Memory B cell (primary cell): ENCODE measurements around the gene PDE8A.

Experiments used
- ATAC-seq: fragments of 150-1000 bp; cut with Tn5 transposase; 2 replicates; pipeline ENCODE4 v1.10.0; 2021; ENCODE audit warnings: low read depth, mild to moderate bottlenecking, moderate library complexity
- DNase-seq, 2 donors: peaks; one replicate each; pipeline ENCODE4 v3.0.0; 2022; ENCODE audit warnings: low spot score in 2 of 2
- H3K27ac Mint-ChIP-seq: one replicate; pipeline ENCODE4 v1.8.0; 2022; ENCODE audit warnings: mild to moderate bottlenecking, moderate library complexity, mixed read lengths
- H3K27me3 Mint-ChIP-seq: one replicate; pipeline ENCODE4 v1.8.0; 2022; ENCODE audit warnings: mixed read lengths
- H3K36me3 Mint-ChIP-seq: one replicate; pipeline ENCODE4 v1.8.0; 2022; ENCODE audit warnings: mild to moderate bottlenecking, mixed read lengths
- H3K4me1 Mint-ChIP-seq: one replicate; pipeline ENCODE4 v1.8.0; 2022; ENCODE audit warnings: mixed read lengths
- H3K4me3 Mint-ChIP-seq: one replicate; pipeline ENCODE4 v1.8.0; 2022; ENCODE audit warnings: mild to moderate bottlenecking, moderate library complexity, mixed read lengths
- H3K9me3 Mint-ChIP-seq: one replicate; pipeline ENCODE4 v1.8.0; 2022; ENCODE audit warnings: mixed read lengths

PDE8A gene, protein sequence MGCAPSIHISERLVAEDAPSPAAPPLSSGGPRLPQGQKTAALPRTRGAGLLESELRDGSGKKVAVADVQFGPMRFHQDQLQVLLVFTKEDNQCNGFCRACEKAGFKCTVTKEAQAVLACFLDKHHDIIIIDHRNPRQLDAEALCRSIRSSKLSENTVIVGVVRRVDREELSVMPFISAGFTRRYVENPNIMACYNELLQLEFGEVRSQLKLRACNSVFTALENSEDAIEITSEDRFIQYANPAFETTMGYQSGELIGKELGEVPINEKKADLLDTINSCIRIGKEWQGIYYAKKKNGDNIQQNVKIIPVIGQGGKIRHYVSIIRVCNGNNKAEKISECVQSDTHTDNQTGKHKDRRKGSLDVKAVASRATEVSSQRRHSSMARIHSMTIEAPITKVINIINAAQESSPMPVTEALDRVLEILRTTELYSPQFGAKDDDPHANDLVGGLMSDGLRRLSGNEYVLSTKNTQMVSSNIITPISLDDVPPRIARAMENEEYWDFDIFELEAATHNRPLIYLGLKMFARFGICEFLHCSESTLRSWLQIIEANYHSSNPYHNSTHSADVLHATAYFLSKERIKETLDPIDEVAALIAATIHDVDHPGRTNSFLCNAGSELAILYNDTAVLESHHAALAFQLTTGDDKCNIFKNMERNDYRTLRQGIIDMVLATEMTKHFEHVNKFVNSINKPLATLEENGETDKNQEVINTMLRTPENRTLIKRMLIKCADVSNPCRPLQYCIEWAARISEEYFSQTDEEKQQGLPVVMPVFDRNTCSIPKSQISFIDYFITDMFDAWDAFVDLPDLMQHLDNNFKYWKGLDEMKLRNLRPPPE

DNA sequence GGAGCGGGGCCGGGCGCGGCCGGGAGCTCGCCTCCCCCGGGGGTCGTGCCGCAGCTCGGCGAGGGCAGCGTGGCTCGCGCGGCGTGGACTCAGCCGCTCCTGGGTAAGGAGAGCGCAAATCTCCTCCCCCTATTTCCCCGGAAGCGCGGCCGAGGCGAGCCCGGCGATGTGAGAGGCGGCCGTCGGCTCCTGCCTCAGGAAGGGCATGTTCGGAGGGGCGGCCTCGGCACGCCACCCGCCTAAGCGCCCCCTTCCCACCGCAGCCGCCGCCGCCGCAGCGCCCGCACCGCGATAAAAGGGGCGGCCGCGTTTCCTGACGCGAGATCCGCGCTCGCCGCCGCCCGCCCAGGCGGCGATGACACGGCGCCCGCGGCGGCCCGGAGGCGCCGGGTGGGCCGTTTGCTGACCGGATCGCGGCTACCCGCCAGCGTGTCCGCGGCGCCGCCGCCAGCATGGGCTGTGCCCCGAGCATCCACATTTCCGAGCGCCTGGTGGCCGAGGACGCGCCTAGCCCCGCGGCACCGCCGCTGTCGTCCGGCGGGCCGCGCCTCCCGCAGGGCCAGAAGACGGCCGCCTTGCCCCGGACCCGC lies at the start of gene PDE8A:
Gene PDE8A (plus strand): TSS at position 146 of the 590 bp plus-strand sequence. CDS start 307 bp downstream, at position 453.
- peaks cover 16% of the 10 kb centered on the region for H3K4me1 Mint-ChIP-seq
- no peaks in the 10 kb centered on the region for H3K27me3 Mint-ChIP-seq
- no peaks in the 10 kb centered on the region for H3K9me3 Mint-ChIP-seq
- DNase-seq (no peak), ATAC-seq (no peak)
- H3K27ac Mint-ChIP-seq = peak within 1 kb of the TSS; percentile 89
- H3K4me3 Mint-ChIP-seq = peak within 1 kb of the TSS; percentile 99
- H3K36me3 Mint-ChIP-seq = no peaks in the 10 kb centered on the region

DNA sequence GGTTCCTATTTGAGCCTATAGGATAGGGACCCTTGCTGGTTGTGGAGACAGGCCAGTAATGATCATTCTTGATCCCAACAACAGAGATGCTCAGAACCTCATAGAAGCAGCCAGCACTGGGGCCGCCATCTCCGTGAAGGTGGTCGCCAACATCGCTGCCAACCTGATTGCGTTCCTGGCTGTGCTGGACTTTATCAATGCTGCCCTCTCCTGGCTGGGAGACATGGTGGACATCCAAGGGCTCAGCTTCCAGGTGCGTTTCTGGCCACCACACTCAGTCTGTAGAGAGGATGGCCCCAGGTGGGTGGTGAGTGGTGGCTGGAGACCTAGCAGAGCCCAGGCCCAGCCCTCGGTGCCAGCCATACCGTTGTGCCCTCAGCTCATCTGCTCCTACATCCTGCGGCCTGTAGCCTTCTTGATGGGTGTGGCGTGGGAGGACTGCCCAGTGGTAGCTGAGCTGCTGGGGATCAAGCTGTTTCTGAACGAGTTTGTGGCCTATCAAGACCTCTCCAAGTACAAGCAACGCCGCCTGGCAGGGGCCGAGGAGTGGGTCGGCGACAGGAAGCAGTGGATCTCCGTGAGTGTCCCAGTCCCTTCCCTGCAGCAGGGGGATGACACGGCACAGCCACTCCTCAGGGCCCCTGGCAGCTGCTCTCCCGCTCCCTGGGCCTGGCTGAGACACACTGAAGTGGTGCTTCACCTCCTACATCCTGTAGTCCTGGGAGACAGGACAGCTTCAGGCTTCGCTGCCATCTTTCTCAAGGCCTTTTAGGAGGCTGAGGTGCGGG lies 46.5 kb upstream of the PDE8A start:
- ATAC-seq (no peak), DNase-seq (no peak)
- Mint-ChIP-seq H3K9me3 (peaks cover 4% of the 10 kb centered on the region), H3K4me1 (no peaks in the 10 kb centered on the region), H3K27ac (no peak overlapping the region), H3K27me3 (peaks cover 8% of the 10 kb centered on the region), H3K4me3 (no peak overlapping the region), H3K36me3 (no peaks in the 10 kb centered on the region)

DNA sequence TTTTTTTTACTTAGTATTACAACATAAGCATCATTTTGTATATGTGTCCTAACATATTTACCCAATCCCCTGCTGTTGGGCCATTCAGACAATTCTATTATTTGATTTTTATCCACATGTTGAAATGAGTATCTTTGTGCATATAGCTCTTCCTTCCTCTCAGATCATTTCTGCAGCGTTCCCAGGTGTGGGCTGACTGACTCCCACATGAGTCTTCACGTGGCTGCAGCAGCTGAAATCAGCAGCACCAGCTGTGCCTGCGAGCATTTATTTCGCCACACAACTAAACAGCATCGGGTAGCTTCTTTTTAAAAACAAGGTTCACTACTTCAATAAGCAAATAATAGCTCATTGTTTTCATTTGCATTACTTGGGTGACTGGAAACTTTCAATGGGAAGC lies 44.5 kb upstream of the PDE8A start:
- H3K4me3 Mint-ChIP-seq = no peak overlapping the region
- peaks cover 10% of the 10 kb centered on the region for H3K27me3 Mint-ChIP-seq
- H3K9me3 Mint-ChIP-seq = peaks cover 6% of the 10 kb centered on the region
- H3K36me3 Mint-ChIP-seq = no peaks in the 10 kb centered on the region
- DNase-seq (no peak), ATAC-seq (no peak)
- H3K4me1 Mint-ChIP-seq = no peaks in the 10 kb centered on the region
- H3K27ac Mint-ChIP-seq = no peak overlapping the region

DNA sequence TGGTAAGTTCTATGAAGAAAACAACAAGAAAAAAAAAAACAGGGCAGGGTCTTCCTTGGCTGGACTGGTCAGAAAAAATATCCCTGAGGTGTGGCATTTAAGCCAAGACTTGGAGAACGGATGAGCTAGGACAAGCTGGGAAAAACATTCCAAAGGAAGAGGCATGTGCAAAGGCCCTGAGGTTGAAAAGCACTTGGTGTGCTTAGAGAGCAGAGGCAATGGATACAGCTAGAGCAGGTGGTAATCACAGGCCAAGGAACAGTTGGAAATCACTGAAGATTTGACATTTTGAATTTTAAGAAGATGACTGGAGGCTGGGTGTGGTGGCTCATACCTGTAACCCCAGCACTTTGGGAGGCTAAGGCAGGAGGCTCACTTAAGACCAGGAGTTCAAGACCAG lies 42.9 kb upstream of the PDE8A start:
- no peak for DNase-seq
- H3K36me3 Mint-ChIP-seq = no peaks in the 10 kb centered on the region
- H3K4me3 Mint-ChIP-seq = no peak overlapping the region
- ATAC-seq = no peak
- H3K4me1 Mint-ChIP-seq = no peaks in the 10 kb centered on the region
- H3K27me3 Mint-ChIP-seq = peaks cover 10% of the 10 kb centered on the region
- peaks cover 6% of the 10 kb centered on the region for H3K9me3 Mint-ChIP-seq
- no peak overlapping the region for H3K27ac Mint-ChIP-seq

DNA sequence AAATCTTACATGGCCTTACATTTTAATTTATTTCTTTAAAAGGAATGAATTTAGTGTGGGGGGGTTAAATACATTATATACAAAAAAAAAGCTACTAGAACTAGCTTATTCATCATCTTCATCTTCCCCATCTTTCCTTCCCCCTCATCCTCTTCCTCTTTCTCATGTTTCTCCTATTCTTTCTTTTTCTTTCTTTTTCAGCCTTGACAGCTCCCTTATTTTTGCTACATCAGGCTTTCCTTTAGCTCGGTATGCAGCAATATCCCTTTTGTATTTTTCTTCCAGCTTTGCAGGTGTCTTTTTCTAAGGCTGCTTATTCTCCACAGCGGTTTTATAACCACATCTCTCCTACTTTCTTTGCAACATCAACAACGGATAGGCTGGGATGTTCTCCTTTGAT lies 41.3 kb upstream of the PDE8A start:
- no peak for DNase-seq
- no peak for ATAC-seq
- no peaks in the 10 kb centered on the region for H3K4me1 Mint-ChIP-seq
- peaks cover 11% of the 10 kb centered on the region for H3K27me3 Mint-ChIP-seq
- H3K4me3 Mint-ChIP-seq = no peak overlapping the region
- H3K27ac Mint-ChIP-seq = no peak overlapping the region
- H3K9me3 Mint-ChIP-seq = peaks cover 6% of the 10 kb centered on the region
- no peaks in the 10 kb centered on the region for H3K36me3 Mint-ChIP-seq

DNA sequence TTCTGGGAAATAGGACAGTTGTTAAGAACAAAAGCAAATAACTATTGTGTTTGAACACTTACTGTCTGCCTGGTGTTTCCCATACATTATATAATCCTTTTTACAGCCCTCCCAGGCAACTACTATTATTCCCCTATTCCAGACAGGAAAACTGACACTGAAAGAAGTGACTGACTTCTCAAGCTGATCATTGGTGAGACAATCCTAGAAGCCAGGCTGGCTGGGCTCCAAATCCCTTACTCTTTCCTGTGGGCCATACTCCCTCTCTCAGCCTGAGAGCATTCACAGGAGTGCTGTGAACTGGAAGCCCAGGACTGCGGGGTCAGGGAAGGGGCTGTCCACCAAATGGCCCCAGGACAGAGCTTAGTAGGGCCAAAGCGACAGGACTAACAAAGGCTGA lies 39.2 kb upstream of the PDE8A start:
- no peaks in the 10 kb centered on the region for H3K4me1 Mint-ChIP-seq
- H3K27me3 Mint-ChIP-seq = peaks cover 16% of the 10 kb centered on the region
- peaks cover 7% of the 10 kb centered on the region for H3K9me3 Mint-ChIP-seq
- no peak overlapping the region for H3K4me3 Mint-ChIP-seq
- H3K36me3 Mint-ChIP-seq = no peaks in the 10 kb centered on the region
- ATAC-seq (no peak), DNase-seq (no peak)
- no peak overlapping the region for H3K27ac Mint-ChIP-seq

DNA sequence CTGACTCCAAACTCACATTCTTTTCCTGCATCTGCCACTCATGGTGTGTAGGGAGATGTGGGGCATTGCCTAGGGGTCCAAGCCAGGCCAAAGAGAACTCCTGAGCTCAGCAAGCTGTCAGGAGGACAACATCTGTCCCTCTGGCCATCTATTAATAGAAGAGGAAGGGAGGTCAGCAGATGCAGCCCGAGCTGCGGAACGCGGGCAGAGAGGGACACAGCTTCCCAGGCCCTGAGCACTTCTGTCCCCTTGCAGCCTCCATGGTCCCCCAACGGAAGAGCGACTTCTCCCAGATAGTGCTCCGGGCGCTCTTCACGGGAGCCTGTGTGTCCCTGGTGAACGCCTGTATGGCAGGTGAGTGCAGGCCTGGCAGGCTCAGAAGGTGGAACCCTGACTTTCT lies 37.3 kb upstream of the PDE8A start:
- ATAC-seq (no peak), DNase-seq (no peak)
- H3K9me3 Mint-ChIP-seq = peaks cover 3% of the 10 kb centered on the region
- no peaks in the 10 kb centered on the region for H3K36me3 Mint-ChIP-seq
- no peak overlapping the region for H3K4me3 Mint-ChIP-seq
- H3K4me1 Mint-ChIP-seq = no peaks in the 10 kb centered on the region
- no peak overlapping the region for H3K27ac Mint-ChIP-seq
- peaks cover 16% of the 10 kb centered on the region for H3K27me3 Mint-ChIP-seq

DNA sequence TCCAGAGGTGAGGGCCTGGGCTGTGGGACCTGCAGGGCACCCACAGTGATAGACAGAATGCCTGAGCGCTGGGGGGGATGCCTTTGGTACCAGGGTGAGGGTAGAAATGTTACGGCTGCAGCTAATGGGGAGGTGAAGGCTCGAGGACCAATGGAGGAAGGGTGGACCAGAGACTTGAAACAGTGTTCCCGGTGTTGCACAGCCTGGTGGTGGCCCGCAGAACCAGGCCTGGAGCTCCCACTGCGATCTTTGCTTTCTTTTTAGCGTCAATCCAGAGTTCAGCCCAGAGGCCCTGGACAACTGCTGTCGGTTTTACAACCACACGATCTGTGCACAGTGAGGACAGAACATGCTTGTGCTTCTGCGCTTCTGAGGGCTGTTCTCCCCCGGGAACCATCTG lies 36.8 kb upstream of the PDE8A start:
- H3K27ac Mint-ChIP-seq = no peak overlapping the region
- no peak for ATAC-seq
- H3K36me3 Mint-ChIP-seq = no peaks in the 10 kb centered on the region
- DNase-seq = no peak
- H3K27me3 Mint-ChIP-seq = peaks cover 20% of the 10 kb centered on the region
- H3K9me3 Mint-ChIP-seq = peaks cover 3% of the 10 kb centered on the region
- no peaks in the 10 kb centered on the region for H3K4me1 Mint-ChIP-seq
- H3K4me3 Mint-ChIP-seq = no peak overlapping the region

DNA sequence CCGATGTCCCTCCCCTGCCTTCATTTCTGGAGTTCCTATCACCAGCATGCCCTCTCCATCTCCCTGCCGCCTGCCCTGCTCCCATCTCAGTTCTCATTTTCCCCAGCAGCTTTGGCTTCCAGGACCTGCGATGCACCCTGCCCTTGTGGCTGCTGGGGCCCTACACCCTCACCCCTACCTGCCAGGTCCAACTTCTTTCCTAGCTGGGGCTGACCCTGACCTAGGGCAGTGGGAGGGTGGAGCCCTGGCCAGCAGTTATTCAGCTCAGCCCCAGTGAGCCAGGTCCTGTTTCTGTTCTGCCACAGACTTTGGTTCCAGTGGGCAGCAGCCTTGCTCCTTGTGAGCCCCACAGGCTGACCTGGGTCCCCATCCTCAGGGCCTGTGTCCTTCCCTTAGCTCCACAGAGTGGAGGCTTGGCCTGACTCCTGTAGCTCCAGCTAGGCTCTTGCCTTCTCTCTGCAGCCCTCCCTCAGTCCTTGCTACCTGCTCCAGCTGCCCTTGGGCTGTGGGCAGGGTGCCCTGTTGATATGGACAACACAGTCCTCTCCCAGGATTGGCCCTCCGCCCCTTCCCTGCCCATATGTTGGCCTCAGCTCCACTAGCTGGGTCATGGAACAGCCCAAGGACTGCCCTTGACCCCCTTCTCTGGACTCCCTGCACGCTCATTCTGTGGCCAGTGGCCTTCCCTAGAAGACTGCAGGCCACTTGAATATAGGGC lies 34.7 kb upstream of the PDE8A start:
- Mint-ChIP-seq H3K4me1 (no peaks in the 10 kb centered on the region), H3K9me3 (peaks cover 2% of the 10 kb centered on the region), H3K36me3 (no peaks in the 10 kb centered on the region), H3K27ac (no peak overlapping the region), H3K27me3 (peaks cover 19% of the 10 kb centered on the region), H3K4me3 (no peak overlapping the region)
- DNase-seq = no peak
- no peak for ATAC-seq

DNA sequence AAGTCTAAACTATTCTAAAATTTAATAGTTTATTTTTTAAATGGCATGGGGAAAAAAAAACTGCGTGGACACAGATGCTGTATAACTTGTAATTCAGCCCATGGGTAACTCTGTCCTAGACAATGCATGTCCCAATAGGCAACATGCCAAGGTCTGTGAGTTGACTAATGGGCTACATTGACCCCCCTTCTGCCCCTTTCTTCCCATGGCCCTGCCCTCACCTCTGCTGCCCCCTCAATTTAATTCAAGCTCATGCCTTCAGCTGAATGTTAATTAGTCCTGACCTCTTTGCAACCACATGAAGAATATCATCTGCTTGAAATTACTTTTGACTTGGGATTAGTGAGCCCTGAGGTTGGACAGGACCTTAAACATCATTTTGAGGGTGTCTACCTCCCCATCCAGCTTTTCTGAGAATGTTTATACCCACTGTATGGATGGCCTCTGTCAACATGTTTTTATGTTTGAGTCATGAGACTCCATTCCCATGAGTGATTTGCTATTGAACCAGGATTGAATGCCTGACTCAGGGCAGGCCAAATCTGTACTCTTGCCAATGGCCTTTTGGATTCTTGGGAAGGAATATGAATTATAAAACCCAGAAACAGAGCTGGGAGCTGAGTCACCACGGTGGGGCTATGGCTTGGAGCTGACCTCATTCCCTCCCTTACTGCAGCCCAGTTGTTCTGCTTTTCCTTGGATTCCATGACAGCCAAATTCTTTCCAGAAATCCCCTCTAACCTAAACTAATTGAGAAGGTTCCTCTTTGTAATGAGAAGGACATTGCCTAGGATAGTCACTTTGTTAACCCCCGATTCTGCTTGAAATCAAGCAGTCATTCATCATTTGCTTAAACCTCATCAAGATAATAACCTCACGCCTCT lies 33.5 kb upstream of the PDE8A start:
- ATAC-seq = no peak
- H3K4me1 Mint-ChIP-seq = no peaks in the 10 kb centered on the region

DNA sequence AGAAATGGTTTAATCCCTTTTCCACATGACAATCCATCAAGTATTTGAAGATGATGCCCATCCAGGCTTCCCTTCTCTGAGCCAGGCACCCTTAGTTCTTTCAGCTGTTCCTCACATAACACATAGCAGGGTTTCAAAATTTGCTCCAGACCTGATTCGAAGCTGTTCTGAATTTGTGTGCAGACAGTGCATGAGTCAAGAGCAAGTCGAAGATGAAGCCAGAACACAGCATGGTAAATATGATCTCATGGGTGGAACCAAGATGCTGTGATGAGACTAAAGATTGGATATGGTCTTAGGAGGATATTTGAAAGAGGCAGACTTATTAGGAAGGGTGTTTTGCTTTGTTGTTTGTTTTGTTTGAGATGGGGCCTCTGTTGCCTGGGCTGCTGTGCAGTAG lies 32.6 kb upstream of the PDE8A start:
- peaks cover 2% of the 10 kb centered on the region for H3K9me3 Mint-ChIP-seq
- H3K27me3 Mint-ChIP-seq = peaks cover 21% of the 10 kb centered on the region

More for the DNA sequence above, 33.5 kb upstream of the PDE8A start:
- peaks cover 2% of the 10 kb centered on the region for H3K9me3 Mint-ChIP-seq
- H3K36me3 Mint-ChIP-seq = no peaks in the 10 kb centered on the region
- peaks cover 21% of the 10 kb centered on the region for H3K27me3 Mint-ChIP-seq
- H3K27ac Mint-ChIP-seq = no peak overlapping the region
- DNase-seq = no peak
- no peak overlapping the region for H3K4me3 Mint-ChIP-seq

DNA sequence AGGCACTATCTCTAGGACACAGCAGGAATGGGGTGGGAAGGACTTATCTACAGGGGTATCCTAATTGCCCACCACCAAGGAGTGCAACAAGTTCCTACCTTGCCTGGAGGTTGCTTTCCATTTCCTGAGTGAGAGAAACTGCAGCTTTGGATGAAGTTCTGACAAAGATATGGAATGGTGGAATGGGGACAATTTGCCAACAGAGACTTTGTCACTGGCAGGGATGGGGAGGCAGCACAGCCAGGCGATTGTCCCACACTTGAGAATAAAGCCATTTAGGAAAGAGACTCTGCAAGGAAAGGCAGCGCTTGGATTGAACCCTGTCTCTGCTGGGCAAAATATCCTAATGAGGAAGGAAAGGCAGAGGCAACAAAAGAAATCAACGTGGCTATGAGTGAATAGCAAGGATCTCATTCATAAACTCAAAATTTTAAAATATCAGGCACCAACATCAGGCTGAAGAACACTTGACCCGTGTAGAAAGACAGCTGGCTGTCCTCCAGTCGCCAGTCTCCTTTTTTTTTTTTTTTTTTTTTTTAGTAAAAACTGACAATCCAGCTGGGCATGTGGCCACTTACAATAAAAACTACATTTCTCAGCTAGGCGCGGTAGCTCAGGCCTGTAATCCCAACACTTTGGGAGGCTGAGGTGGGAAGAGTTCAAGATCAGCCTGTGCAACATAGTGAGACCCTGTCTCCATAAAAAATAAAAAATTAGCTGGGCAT lies 31.6 kb upstream of the PDE8A start:
- Mint-ChIP-seq H3K9me3 (peaks cover 2% of the 10 kb centered on the region), H3K27ac (no peak overlapping the region), H3K4me3 (no peak overlapping the region), H3K36me3 (no peaks in the 10 kb centered on the region), H3K4me1 (no peaks in the 10 kb centered on the region), H3K27me3 (peaks cover 21% of the 10 kb centered on the region)
- DNase-seq = no peak
- no peak for ATAC-seq

More for the DNA sequence above, 32.6 kb upstream of the PDE8A start:
- Mint-ChIP-seq H3K4me3 (no peak overlapping the region), H3K4me1 (no peaks in the 10 kb centered on the region), H3K27ac (no peak overlapping the region), H3K36me3 (no peaks in the 10 kb centered on the region)
- no peak for DNase-seq
- ATAC-seq = no peak
